GM12872 (cell line): ENCODE measurements around the gene HEATR5A.

Source experiments
- CTCF ChIP-seq: IDR thresholded peaks from 3 replicates; pipeline ENCODE4 v1.5.1; 2011; ENCODE audit warnings: low read depth, mild to moderate bottlenecking, low read length, moderate library complexity; ENCODE audit not compliant: insufficient read depth

The HEATR5A gene

GRCh38 chr14:31449971-31450610 lies 29.7 kb upstream of the HEATR5A start:
- TF ChIP-seq CTCF: peak; percentile 43; the same call in 2 of the 3 replicates

GRCh38 chr14:31449136-31449535 lies 28.8 kb upstream of the HEATR5A start:
- no peak for TF ChIP-seq CTCF

- no peak for TF ChIP-seq CTCF
Observed at GRCh38 chr14:31445703-31446102, 25.4 kb upstream of the HEATR5A start.

GRCh38 chr14:31442284-31442683 lies 21.9 kb upstream of the HEATR5A start:
- no peak for TF ChIP-seq CTCF

- no peak for TF ChIP-seq CTCF
Observed at GRCh38 chr14:31441273-31442111, 21.1 kb upstream of the HEATR5A start.

GRCh38 chr14:31440280-31440679 lies 19.9 kb upstream of the HEATR5A start:
- TF ChIP-seq CTCF: no peak

- no peak for TF ChIP-seq CTCF
Observed at GRCh38 chr14:31439561-31439960, 19.2 kb upstream of the HEATR5A start.
